Endothelial cell of umbilical vein (primary cell): Measurements from ENCODE around the gene JAZF1.

Source experiments
- EZH2 ChIP-seq: IDR thresholded peaks from 2 replicates; pipeline ENCODE4 v1.6.1; 2012; ENCODE audit warnings: borderline replicate concordance, low read depth, mild to moderate bottlenecking, moderate library complexity, low read length, inconsistent platforms; ENCODE audit not compliant: severe bottlenecking
- JUN ChIP-seq: IDR thresholded peaks from 2 replicates; pipeline ENCODE4 v1.6.1; 2011; ENCODE audit warnings: borderline replicate concordance, low read depth; ENCODE audit not compliant: insufficient read length, insufficient read depth
- MYC ChIP-seq: IDR thresholded peaks from one replicate; pipeline ENCODE4 v1.6.1; 2011; ENCODE audit warnings: mild to moderate bottlenecking, low read depth, low read length
- POLR2A ChIP-seq: IDR thresholded peaks from 2 replicates; pipeline ENCODE4 v1.6.1; 2012; ENCODE audit warnings: low read depth, mild to moderate bottlenecking, control low read depth, low read length
- POLR2AphosphoS5 ChIP-seq: IDR thresholded peaks from 2 replicates; pipeline ENCODE4 v1.6.1; 2012; ENCODE audit warnings: low read depth, mild to moderate bottlenecking, control low read depth, low read length, moderate library complexity; ENCODE audit not compliant: insufficient read depth
- TF ChIP-seq, protein P1 (sequence below), 2 donors: IDR thresholded peaks; 1 replicate in 1 of 2; 2 replicates in 1 of 2; pipeline ENCODE4 v1.5.1; 2011; ENCODE audit warnings: low read length in 2 of 2, mild to moderate bottlenecking in 2 of 2, moderate library complexity in 2 of 2, control low read depth in 1 of 2, inconsistent platforms in 1 of 2, low read depth in 1 of 2; ENCODE audit not compliant: insufficient read depth in 1 of 2; ENCODE audit errors: extremely low read depth in 1 of 2
- TF ChIP-seq, protein P2 (sequence below): IDR thresholded peaks from 2 replicates; pipeline ENCODE4 v1.6.1; 2011; ENCODE audit not compliant: insufficient read depth, insufficient read length

DNA sequence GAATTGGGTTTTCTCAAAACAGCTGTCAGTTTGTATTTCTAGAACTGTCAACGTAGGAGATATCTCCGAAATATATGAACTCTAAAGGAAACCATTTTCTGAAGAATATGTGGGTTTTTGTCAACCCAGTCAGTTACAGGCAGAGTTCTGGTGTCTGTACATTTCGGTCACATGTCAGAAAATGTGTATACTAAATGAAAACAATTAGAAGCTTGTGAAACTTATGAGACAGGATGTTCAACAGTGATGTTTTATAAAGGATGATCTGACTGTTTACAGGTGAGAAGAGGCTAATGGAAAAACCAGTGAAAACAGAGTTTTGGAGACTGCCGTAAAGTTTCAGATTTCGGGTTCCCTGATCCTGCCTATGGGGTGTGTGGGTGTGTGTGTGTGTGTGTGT lies 6.2 kb downstream of the JAZF1 start:
- TF ChIP-seq JUN (no peak), MYC (no peak), POLR2A (no peak), EZH2 (no peak), POLR2AphosphoS5 (no peak)
- TF ChIP-seq, protein P1, sequence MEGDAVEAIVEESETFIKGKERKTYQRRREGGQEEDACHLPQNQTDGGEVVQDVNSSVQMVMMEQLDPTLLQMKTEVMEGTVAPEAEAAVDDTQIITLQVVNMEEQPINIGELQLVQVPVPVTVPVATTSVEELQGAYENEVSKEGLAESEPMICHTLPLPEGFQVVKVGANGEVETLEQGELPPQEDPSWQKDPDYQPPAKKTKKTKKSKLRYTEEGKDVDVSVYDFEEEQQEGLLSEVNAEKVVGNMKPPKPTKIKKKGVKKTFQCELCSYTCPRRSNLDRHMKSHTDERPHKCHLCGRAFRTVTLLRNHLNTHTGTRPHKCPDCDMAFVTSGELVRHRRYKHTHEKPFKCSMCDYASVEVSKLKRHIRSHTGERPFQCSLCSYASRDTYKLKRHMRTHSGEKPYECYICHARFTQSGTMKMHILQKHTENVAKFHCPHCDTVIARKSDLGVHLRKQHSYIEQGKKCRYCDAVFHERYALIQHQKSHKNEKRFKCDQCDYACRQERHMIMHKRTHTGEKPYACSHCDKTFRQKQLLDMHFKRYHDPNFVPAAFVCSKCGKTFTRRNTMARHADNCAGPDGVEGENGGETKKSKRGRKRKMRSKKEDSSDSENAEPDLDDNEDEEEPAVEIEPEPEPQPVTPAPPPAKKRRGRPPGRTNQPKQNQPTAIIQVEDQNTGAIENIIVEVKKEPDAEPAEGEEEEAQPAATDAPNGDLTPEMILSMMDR (IDR thresholded peaks at IDR 0.05; ENCODE audit: extremely low read depth in 1 of 2, insufficient read depth in 1 of 2, low read depth in 1 of 2, low read length in 2 of 2), result no peak
- TF ChIP-seq, protein P2, sequence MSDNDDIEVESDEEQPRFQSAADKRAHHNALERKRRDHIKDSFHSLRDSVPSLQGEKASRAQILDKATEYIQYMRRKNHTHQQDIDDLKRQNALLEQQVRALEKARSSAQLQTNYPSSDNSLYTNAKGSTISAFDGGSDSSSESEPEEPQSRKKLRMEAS, result no peak
